Fibroblast of lung (primary cell): Measurements from ENCODE around the gene DDB1. TPM values are rescaled to one million over a fixed set of nuclear protein-coding genes. Genes with fewer than 3 reads are reported as not detected.

Source experiments
- DNase-seq, 2 donors: peaks; one replicate each; pipeline versions ENCODE4 v3.0.0 to v3.0.0-alpha.2; 2010; ENCODE audit warnings: low read depth in 2 of 2
- H2AFZ ChIP-seq: 2 replicates; pipeline ENCODE4 v1.5.1; 2012; ENCODE audit warnings: low read length, control low read depth, inconsistent platforms
- H3K27ac ChIP-seq: 2 replicates; pipeline ENCODE4 v1.5.1; 2011; ENCODE audit warnings: low read length, control low read depth; ENCODE audit not compliant: insufficient read depth
- H3K27me3 ChIP-seq: 2 replicates; pipeline ENCODE4 v1.5.1; 2011; ENCODE audit warnings: mild to moderate bottlenecking, low read length; ENCODE audit not compliant: control insufficient read depth, insufficient read depth
- H3K36me3 ChIP-seq: 2 replicates; pipeline ENCODE4 v1.5.1; 2011; ENCODE audit warnings: low read length; ENCODE audit not compliant: control insufficient read depth, insufficient read depth
- H3K4me1 ChIP-seq: 2 replicates; pipeline ENCODE4 v1.5.1; 2011; ENCODE audit warnings: low read length; ENCODE audit not compliant: control insufficient read depth, insufficient read depth; ENCODE audit errors: extremely low read depth
- H3K4me2 ChIP-seq: 2 replicates; pipeline ENCODE4 v1.5.1; 2011; ENCODE audit warnings: low read length, control low read depth; ENCODE audit not compliant: insufficient read depth; ENCODE audit errors: extremely low read depth
- H3K4me3 ChIP-seq, 4 experiments: fragments of 200-600 bp in 1 of 4; sonication (generic) in 1 of 4; replicated peaks in 1 of 4; 2 replicates each; pipeline ENCODE4 v1.5.1; 2011 to 2016; ENCODE audit warnings: low read length in 4 of 4, low read depth in 3 of 4, mild to moderate bottlenecking in 3 of 4, control low read depth in 2 of 4, inconsistent platforms in 1 of 4, mixed read lengths in 1 of 4; ENCODE audit not compliant: insufficient read depth in 1 of 4; ENCODE audit errors: control extremely low read depth in 1 of 4
- H3K79me2 ChIP-seq: 2 replicates; pipeline ENCODE4 v1.5.1; 2012; ENCODE audit warnings: mild to moderate bottlenecking, low read length, inconsistent platforms; ENCODE audit not compliant: control insufficient read depth, insufficient read depth
- H3K9ac ChIP-seq: 2 replicates; pipeline ENCODE4 v1.5.1; 2011; ENCODE audit warnings: mild to moderate bottlenecking, low read length, control low read depth; ENCODE audit not compliant: insufficient read depth
- H3K9me3 ChIP-seq: 2 replicates; pipeline ENCODE4 v1.5.1; 2012; ENCODE audit warnings: low read depth, low read length; ENCODE audit not compliant: control insufficient read depth, insufficient read depth
- H4K20me1 ChIP-seq: 2 replicates; pipeline ENCODE4 v1.5.1; 2011; ENCODE audit warnings: low read length; ENCODE audit not compliant: control insufficient read depth, insufficient read depth; ENCODE audit errors: extremely low read depth
- CTCF ChIP-seq, 2 donors: IDR thresholded peaks in 1 of 2; conservative IDR thresholded peaks in 1 of 2; 1 replicate in 1 of 2; 2 replicates in 1 of 2; pipeline ENCODE4 v1.5.1; 2011 to 2012; ENCODE audit warnings: low read length in 2 of 2, control low read depth in 1 of 2, inconsistent platforms in 1 of 2, low read depth in 1 of 2, mild to moderate bottlenecking in 1 of 2
- EZH2 ChIP-seq: IDR thresholded peaks from 2 replicates; pipeline ENCODE4 v1.5.1; 2012; ENCODE audit warnings: low read length, control low read depth, mild to moderate bottlenecking; ENCODE audit errors: missing control alignments
- polyA plus RNA-seq, 2 donors: library from polyadenylated mRNA; depleted of rRNA in 1 of 2; stranded (reverse) in 1 of 2; unstranded in 1 of 2; fragments of >200 nt; gene quantifications; 2 replicates each; pipeline ENCODE4 v1.2.1, GENCODE V29; 2011 to 2012; ENCODE audit warnings: missing spikeins in 1 of 2
- total RNA-seq: library from RNA; depleted of rRNA; stranded (reverse); fragments of >200 nt; gene quantifications from 2 replicates; pipeline ENCODE4 v1.2.1, GENCODE V29; 2014

The DDB1 gene
- total and polyA plus RNA-seq, 2 donors (not counting 1 experiment from before 2014, with no cell fraction given), result 282 to 298 TPM

GRCh38 chr11:61306221-61306620 lies 26.7 kb downstream of the DDB1 start:
- H4K20me1 ChIP-seq, result no peaks in the 10 kb centered on the region
- TF ChIP-seq CTCF (conservative IDR thresholded peaks at IDR 0.05 in 1 of 2, IDR thresholded peaks at IDR 0.05 in 1 of 2; ENCODE audit: low read depth in 1 of 2, low read length in 2 of 2), result no peak
- no peak for TF ChIP-seq EZH2

GRCh38 chr11:61305417-61305816 lies 27.5 kb downstream of the DDB1 start:
- DNase-seq, result no peak
- Histone ChIP-seq H3K27me3 (no peaks in the 10 kb centered on the region), H4K20me1 (no peaks in the 10 kb centered on the region), H3K4me2 (no peak overlapping the region), H3K36me3 (peaks cover 29% of the 10 kb centered on the region), H3K4me1 (no peaks in the 10 kb centered on the region), H3K27ac (no peak overlapping the region), H3K9me3 (no peaks in the 10 kb centered on the region), H3K79me2 (no peaks in the 10 kb centered on the region), H3K9ac (no peak overlapping the region), H3K4me3 (no peak overlapping the region), H2AFZ (no peak overlapping the region)
- TF ChIP-seq CTCF (conservative IDR thresholded peaks at IDR 0.05 in 1 of 2, IDR thresholded peaks at IDR 0.05 in 1 of 2; ENCODE audit: low read depth in 1 of 2, low read length in 2 of 2), result no peak
- no peak for TF ChIP-seq EZH2

More at GRCh38 chr11:61306221-61306620, 26.7 kb downstream of the DDB1 start:
- Histone ChIP-seq H3K4me3 (no peak overlapping the region), H3K36me3 (peaks cover 28% of the 10 kb centered on the region), H3K79me2 (no peaks in the 10 kb centered on the region), H3K27ac (no peak overlapping the region), H3K9me3 (no peaks in the 10 kb centered on the region), H3K9ac (no peak overlapping the region), H3K4me1 (no peaks in the 10 kb centered on the region), H3K27me3 (no peaks in the 10 kb centered on the region), H2AFZ (no peak overlapping the region), H3K4me2 (no peak overlapping the region)
- no peak for DNase-seq

- H3K27me3 ChIP-seq, result no peaks in the 10 kb centered on the region
- H3K4me3 ChIP-seq, result no peak overlapping the region
- H3K9ac ChIP-seq, result no peak overlapping the region
- no peak overlapping the region for H2AFZ ChIP-seq
- DNase-seq, result no peak
- no peaks in the 10 kb centered on the region for H3K79me2 ChIP-seq
- H3K9me3 ChIP-seq, result no peaks in the 10 kb centered on the region
- no peak overlapping the region for H3K27ac ChIP-seq
- no peak for TF ChIP-seq EZH2
- TF ChIP-seq CTCF (conservative IDR thresholded peaks at IDR 0.05 in 1 of 2, IDR thresholded peaks at IDR 0.05 in 1 of 2; ENCODE audit: low read depth in 1 of 2, low read length in 2 of 2), result no peak
- H3K36me3 ChIP-seq, result peaks cover 34% of the 10 kb centered on the region
- H3K4me1 ChIP-seq, result peaks cover 4% of the 10 kb centered on the region
- no peaks in the 10 kb centered on the region for H4K20me1 ChIP-seq
- no peak overlapping the region for H3K4me2 ChIP-seq
Observed at GRCh38 chr11:61303725-61304124, 29.2 kb downstream of the DDB1 start.
